AG04449 (cell line): ENCODE measurements around the gene KLK4.
"Not testable (repeated sequence)": the region's sequence is repeated elsewhere in the genome, so short reads cannot be mapped to it uniquely, and the experiment has no call there.

ENCODE experiments used
- CTCF ChIA-PET: fragments of 350-600 bp; formaldehyde crosslinking; extraction: SDS; loops from one replicate; lab custom pipeline; 2021; ENCODE audit warnings: antibody characterized with exemption; lab: Yijun Ruan, JAX
- POLR2A ChIA-PET: fragments of 400-600, 350-600 bp; formaldehyde crosslinking; extraction: SDS; loops from one replicate; lab custom pipeline; 2020; ENCODE audit warnings: antibody characterized with exemption, inconsistent platforms; lab: Yijun Ruan, JAX
- DNase-seq: peaks from one replicate; pipeline ENCODE4 v3.0.0-alpha.2; 2010; ENCODE audit warnings: low read depth, low spot score
- H3K4me3 ChIP-seq: 2 replicates; pipeline ENCODE4 v1.5.1; 2011; ENCODE audit warnings: low read depth, mild to moderate bottlenecking, control low read depth, low read length
- CTCF ChIP-seq: IDR thresholded peaks from one replicate; pipeline ENCODE4 v1.5.1; 2011; ENCODE audit warnings: mild to moderate bottlenecking, moderate library complexity, low read length, control low read depth, inconsistent platforms; ENCODE audit not compliant: insufficient read depth; ENCODE audit errors: missing control alignments

KLK4 gene

DNA sequence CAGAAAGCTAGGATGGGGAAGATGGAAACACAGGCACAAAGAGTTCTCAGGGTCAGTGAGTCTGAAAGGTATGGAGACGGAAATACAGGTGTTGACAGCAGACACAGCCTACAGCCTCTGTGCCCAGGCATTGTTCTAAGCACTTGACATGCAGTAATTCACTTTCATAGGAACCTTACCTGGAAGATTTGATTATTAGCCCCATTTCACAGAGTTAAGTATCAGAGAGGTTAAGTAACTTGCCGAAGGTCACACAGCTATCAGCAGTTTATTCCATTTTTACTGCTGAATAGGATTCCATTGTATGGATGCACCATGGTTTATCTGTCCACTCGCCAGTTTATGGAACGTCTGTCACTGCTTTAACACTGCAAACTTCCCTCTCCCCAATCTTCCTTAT, 13.2 kb downstream of the KLK4 start:
- POLR2A ChIA-PET, result no interaction called here
- TF ChIP-seq CTCF, result no peak

DNA sequence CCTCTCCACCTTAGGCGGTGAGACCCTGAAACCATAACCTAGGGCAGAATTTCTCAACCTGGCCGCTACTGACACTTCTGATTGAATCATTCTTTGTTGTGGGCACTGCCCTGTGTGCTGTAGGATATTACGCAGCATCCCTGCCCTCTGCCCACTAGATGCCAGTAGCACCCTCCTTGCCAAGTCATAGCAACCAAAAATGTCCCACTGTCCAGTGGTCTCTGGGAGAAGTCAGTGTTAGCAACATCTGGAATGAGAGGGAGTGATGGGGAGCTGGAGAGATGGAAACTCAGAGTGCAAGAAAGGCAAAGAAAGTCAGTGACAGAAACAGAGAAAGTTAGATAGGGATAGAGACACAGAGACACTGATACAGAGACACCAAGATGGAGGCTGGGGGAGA, 13.6 kb downstream of the KLK4 start:
- no peak for DNase-seq
- no peak overlapping the region for H3K4me3 ChIP-seq
- ChIA-PET CTCF (no interaction called here), POLR2A (no interaction called here)
- TF ChIP-seq CTCF, result no peak

More for the DNA sequence above, 13.2 kb downstream of the KLK4 start:
- DNase-seq, result no peak
- CTCF ChIA-PET, result no interaction called here
- no peak overlapping the region for H3K4me3 ChIP-seq

- no peak for TF ChIP-seq CTCF
- POLR2A ChIA-PET, result no interaction called here
- no peak overlapping the region for H3K4me3 ChIP-seq
- no peak for DNase-seq
- CTCF ChIA-PET, result no interaction called here
These were observed 14.0 kb downstream of the KLK4 start for GRCh38 chr19:50897191-50897607.

DNA sequence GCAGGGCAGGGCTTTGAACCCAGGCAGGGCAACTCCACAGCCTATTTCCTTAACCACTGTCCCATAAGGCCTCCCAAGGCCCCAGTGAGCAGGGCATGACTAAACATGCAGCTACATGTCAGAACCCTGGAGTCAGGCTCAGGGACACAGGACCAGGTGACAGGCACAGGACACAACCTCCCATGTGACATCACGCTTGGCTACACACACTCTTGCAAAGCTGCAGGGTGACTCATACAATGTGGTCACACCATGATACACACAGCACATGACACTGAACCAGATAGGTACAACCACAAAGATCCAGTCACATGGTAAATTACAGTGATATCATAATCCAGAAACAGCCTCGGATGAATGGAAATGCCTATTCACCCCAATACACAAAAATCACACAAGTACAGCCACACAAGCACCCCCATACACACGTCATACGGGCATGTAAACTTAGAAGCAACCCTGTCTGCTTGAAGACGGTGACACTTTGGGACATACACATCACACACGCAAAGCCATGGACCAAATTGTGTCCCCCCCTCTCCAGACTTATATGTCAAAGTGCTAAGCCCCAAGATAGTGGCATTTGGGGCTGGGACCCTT, 14.5 kb downstream of the KLK4 start:
- no peak overlapping the region for H3K4me3 ChIP-seq
- TF ChIP-seq CTCF, result no peak
- CTCF ChIA-PET, result no interaction called here
- no peak for DNase-seq
- POLR2A ChIA-PET, result no interaction called here

- DNase-seq, POLR2A ChIA-PET, H3K4me3 ChIP-seq, CTCF ChIA-PET: not testable (repeated sequence)
These were observed 15.1 kb downstream of the KLK4 start for GRCh38 chr19:50896089-50896590.

- DNase-seq, result no peak
- no peak for TF ChIP-seq CTCF
- POLR2A ChIA-PET, result no interaction called here
- H3K4me3 ChIP-seq, result no peak overlapping the region
- CTCF ChIA-PET, result no interaction called here
These were observed 16.5 kb downstream of the KLK4 start for GRCh38 chr19:50894478-50895356.
